Stomach (tissue), 4 donors: ENCODE results near the gene NFIC.

Source experiments
- CTCF ChIP-seq, 7 experiments: fragments of 450-650 bp in 4 of 7; fragments of 200-600 bp in 3 of 7; sonication (generic) in 3 of 7; IDR thresholded peaks; one replicate each; pipeline ENCODE4 v1.5.1; 2016 to 2019; ENCODE audit warnings: antibody characterized with exemption in 7 of 7, control low read depth in 2 of 7, mild to moderate bottlenecking in 1 of 7
- EP300 ChIP-seq: sonication (generic); formaldehyde crosslinking; IDR thresholded peaks from one replicate; pipeline ENCODE4 v1.6.1; 2017; ENCODE audit warnings: antibody characterized with exemption

- TF ChIP-seq CTCF (IDR thresholded peaks at IDR 0.05) = no peak
- no peak for TF ChIP-seq EP300
Observed at GRCh38 chr19:3364501-3364858, 1.9 kb upstream of the NFIC start.
